Testis (tissue), 3 donors: ENCODE data around the gene CCNJ. TPM values are rescaled to one million over a fixed set of nuclear protein-coding genes. Genes with fewer than 3 reads are reported as not detected.

ENCODE experiments used
- DNase-seq: peaks from one replicate; pipeline ENCODE4 v3.0.0-alpha.2; 2019
- H3K27ac ChIP-seq, 2 donors: fragments of 200-600 bp; sonication (generic); one replicate each; pipeline ENCODE4 v1.5.1; 2019
- H3K27me3 ChIP-seq: fragments of 200-600 bp; sonication (generic); one replicate; pipeline ENCODE4 v1.5.1; 2019
- H3K36me3 ChIP-seq: fragments of 200-600 bp; sonication (generic); one replicate; pipeline ENCODE4 v1.5.1; 2017; ENCODE audit warnings: low read depth; ENCODE audit errors: missing control alignments
- H3K4me1 ChIP-seq: fragments of 200-600 bp; sonication (generic); one replicate; pipeline ENCODE4 v1.5.1; 2019
- H3K4me3 ChIP-seq, 2 donors: fragments of 200-600 bp; sonication (generic); one replicate each; pipeline ENCODE4 v1.5.1; 2017 to 2019
- H3K9me3 ChIP-seq: fragments of 200-600 bp; sonication (generic); one replicate; pipeline ENCODE4 v1.5.1; 2017
- CTCF ChIP-seq, 3 experiments: fragments of 450-650 bp in 2 of 3; fragments of 200-600 bp in 1 of 3; sonication (generic) in 1 of 3; IDR thresholded peaks; one replicate each; pipeline ENCODE4 v1.5.1; 2016 to 2019; ENCODE audit warnings: antibody characterized with exemption in 3 of 3, mild to moderate bottlenecking in 2 of 3, moderate library complexity in 1 of 3
- POLR2A ChIP-seq: fragments of 450-650 bp; IDR thresholded peaks from one replicate; pipeline ENCODE4 v1.6.1; 2017; ENCODE audit warnings: antibody characterized with exemption, mild to moderate bottlenecking, moderate library complexity
- WGBS, 2 donors: methylation state at CpG; one replicate each; pipeline ENCODE4 v1.1.5; 2018; 5-methylcytosine and 5-hydroxymethylcytosine counted together
- intact Hi-C: fragments of 100-400 bp; cut with DNase I; formaldehyde crosslinking; loops from one replicate; pipeline ENCODE4 v1.15.1; 2023; ENCODE audit warnings: low total_unique reads
- microRNA-seq, 2 donors: library from miRNA; unstranded; fragments of <30 nt; microRNA quantifications; one replicate each; pipeline ENCODE4, GENCODE V29; 2016; ENCODE audit warnings: borderline number of aligned reads in 2 of 2, borderline replicate concordance in 1 of 2
- polyA plus RNA-seq: library from polyadenylated mRNA; stranded (reverse); fragments of 350-450 nt; fragmentation: Illumina TruSeq; extraction: RNeasy Lipid Tissue Mini Kit (QIAGEN cat#74804); gene quantifications from one replicate; pipeline ENCODE4 v1.2.3, GENCODE V29; 2014; ENCODE audit warnings: low read depth, low replicate concordance; ENCODE audit not compliant: insufficient read depth
- small RNA-seq, 2 donors: library from RNA; depleted of rRNA; stranded (forward); fragments of <200 nt; gene quantifications; one replicate each; pipeline ENCODE3, GENCODE V24; 2016
- total RNA-seq, 2 donors: library from RNA; depleted of rRNA; stranded (reverse); fragments of >200 nt; gene quantifications; one replicate each; pipeline ENCODE4 v1.2.3, GENCODE V29; 2016

The CCNJ gene
- total and polyA plus RNA-seq, 3 donors from 2014 or later, result 7.0 to 8.1 (median 7.7) TPM

GRCh38 chr10:96093948-96094347, 50.6 kb downstream of the CCNJ start:
- DNase-seq, result no peak
- H3K9me3 ChIP-seq, result no peaks in the 10 kb centered on the region
- no peak overlapping the region for H3K4me3 ChIP-seq
- no peaks in the 10 kb centered on the region for H3K36me3 ChIP-seq
- no peaks in the 10 kb centered on the region for H3K27me3 ChIP-seq
- TF ChIP-seq POLR2A (no peak), CTCF (IDR thresholded peaks at IDR 0.05) (no peak)
- intact Hi-C loops, result no loop called here
- 73 to 77% methylated on average over 2 of the region's 2 CpGs for WGBS, 2 donors
- H3K27ac ChIP-seq, result no peak overlapping the region
- peaks cover 5% of the 10 kb centered on the region for H3K4me1 ChIP-seq

GRCh38 chr10:96096958-96097357, 53.6 kb downstream of the CCNJ start:
- no peak for DNase-seq
- TF ChIP-seq CTCF (IDR thresholded peaks at IDR 0.05) (no peak), POLR2A (no peak)
- no peaks in the 10 kb centered on the region for H3K9me3 ChIP-seq
- intact Hi-C loops, result no loop called here
- H3K27ac ChIP-seq, result no peak overlapping the region
- H3K4me3 ChIP-seq, result no peak overlapping the region
- H3K27me3 ChIP-seq, result no peaks in the 10 kb centered on the region
- no peaks in the 10 kb centered on the region for H3K36me3 ChIP-seq
- H3K4me1 ChIP-seq, result no peaks in the 10 kb centered on the region
- 74 to 79% methylated on average over 1 of the region's 1 CpG for WGBS, 2 donors

- no peak for TF ChIP-seq CTCF (IDR thresholded peaks at IDR 0.05)
- WGBS, 2 donors, result 88 to 94% methylated on average over 3 of the region's 3 CpGs
- intact Hi-C loops, result no loop called here
- no peak overlapping the region for H3K4me3 ChIP-seq
- no peaks in the 10 kb centered on the region for H3K36me3 ChIP-seq
- H3K27me3 ChIP-seq, result no peaks in the 10 kb centered on the region
- no peaks in the 10 kb centered on the region for H3K4me1 ChIP-seq
- H3K9me3 ChIP-seq, result no peaks in the 10 kb centered on the region
- DNase-seq, result no peak
- no peak overlapping the region for H3K27ac ChIP-seq
Measured at GRCh38 chr10:96097865-96098264, 54.5 kb downstream of the CCNJ start.

GRCh38 chr10:96107623-96108038, 64.2 kb downstream of the CCNJ start:
- 44 to 57% methylated on average over 3 of the region's 3 CpGs for WGBS, 2 donors
- no peaks in the 10 kb centered on the region for H3K4me1 ChIP-seq
- no peak overlapping the region for H3K4me3 ChIP-seq
- H3K36me3 ChIP-seq, result no peaks in the 10 kb centered on the region
- intact Hi-C loops, result no loop called here
- TF ChIP-seq CTCF (IDR thresholded peaks at IDR 0.05) (no peak), POLR2A (no peak)
- H3K27ac ChIP-seq, result no peak overlapping the region
- DNase-seq, result no peak
- no peaks in the 10 kb centered on the region for H3K27me3 ChIP-seq
- H3K9me3 ChIP-seq, result no peaks in the 10 kb centered on the region

Small RNAs within 50 kb of the gene (microRNA-seq; reads per million reads assigned to microRNA genes)
- 52.8 to 64.2 reads per million in 2 donors for gene MIR3157

Small RNAs within 50 kb of the gene (small RNA-seq; reads per million reads assigned to genes)
- 0.18 to 0.19 reads per million in 2 donors for gene MIR3157

Other genes with a start within 250 kb of the CCNJ start
- 10 to 100 TPM in 1 of 2 donors, 1 to 10 TPM in 1; 7.7 to 15.4 TPM for gene CC2D2B, start 135.6 kb upstream of the CCNJ start, total RNA-seq
- 16.5 TPM for gene CC2D2B, start 135.6 kb upstream of the CCNJ start, polyA plus RNA-seq
- 10 to 100 TPM; 81.3 to 88.0 TPM for gene ZNF518A, start 86.7 kb downstream of the CCNJ start, total RNA-seq
- 14.5 TPM for gene ZNF518A, start 86.7 kb downstream of the CCNJ start, polyA plus RNA-seq
- 1 to 10 TPM; 1.1 to 1.5 TPM for gene BLNK, start 228.0 kb downstream of the CCNJ start, total RNA-seq
- 4.5 TPM for gene BLNK, start 228.0 kb downstream of the CCNJ start, polyA plus RNA-seq